HG02852 (cell line): ENCODE measurements around the gene TIPARP.
A peak's percentile ranks its signal among the peaks of the same experiment; 100 is the strongest.

ENCODE experiments used
- ATAC-seq: cut with Tn5 transposase; IDR thresholded peaks from one replicate; pipeline ENCODE4 v1.9.1; 2021; ENCODE audit warnings: mild to moderate bottlenecking, moderate library complexity; ENCODE audit not compliant: unreplicated experiment

Gene TIPARP, protein sequence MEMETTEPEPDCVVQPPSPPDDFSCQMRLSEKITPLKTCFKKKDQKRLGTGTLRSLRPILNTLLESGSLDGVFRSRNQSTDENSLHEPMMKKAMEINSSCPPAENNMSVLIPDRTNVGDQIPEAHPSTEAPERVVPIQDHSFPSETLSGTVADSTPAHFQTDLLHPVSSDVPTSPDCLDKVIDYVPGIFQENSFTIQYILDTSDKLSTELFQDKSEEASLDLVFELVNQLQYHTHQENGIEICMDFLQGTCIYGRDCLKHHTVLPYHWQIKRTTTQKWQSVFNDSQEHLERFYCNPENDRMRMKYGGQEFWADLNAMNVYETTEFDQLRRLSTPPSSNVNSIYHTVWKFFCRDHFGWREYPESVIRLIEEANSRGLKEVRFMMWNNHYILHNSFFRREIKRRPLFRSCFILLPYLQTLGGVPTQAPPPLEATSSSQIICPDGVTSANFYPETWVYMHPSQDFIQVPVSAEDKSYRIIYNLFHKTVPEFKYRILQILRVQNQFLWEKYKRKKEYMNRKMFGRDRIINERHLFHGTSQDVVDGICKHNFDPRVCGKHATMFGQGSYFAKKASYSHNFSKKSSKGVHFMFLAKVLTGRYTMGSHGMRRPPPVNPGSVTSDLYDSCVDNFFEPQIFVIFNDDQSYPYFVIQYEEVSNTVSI

DNA sequence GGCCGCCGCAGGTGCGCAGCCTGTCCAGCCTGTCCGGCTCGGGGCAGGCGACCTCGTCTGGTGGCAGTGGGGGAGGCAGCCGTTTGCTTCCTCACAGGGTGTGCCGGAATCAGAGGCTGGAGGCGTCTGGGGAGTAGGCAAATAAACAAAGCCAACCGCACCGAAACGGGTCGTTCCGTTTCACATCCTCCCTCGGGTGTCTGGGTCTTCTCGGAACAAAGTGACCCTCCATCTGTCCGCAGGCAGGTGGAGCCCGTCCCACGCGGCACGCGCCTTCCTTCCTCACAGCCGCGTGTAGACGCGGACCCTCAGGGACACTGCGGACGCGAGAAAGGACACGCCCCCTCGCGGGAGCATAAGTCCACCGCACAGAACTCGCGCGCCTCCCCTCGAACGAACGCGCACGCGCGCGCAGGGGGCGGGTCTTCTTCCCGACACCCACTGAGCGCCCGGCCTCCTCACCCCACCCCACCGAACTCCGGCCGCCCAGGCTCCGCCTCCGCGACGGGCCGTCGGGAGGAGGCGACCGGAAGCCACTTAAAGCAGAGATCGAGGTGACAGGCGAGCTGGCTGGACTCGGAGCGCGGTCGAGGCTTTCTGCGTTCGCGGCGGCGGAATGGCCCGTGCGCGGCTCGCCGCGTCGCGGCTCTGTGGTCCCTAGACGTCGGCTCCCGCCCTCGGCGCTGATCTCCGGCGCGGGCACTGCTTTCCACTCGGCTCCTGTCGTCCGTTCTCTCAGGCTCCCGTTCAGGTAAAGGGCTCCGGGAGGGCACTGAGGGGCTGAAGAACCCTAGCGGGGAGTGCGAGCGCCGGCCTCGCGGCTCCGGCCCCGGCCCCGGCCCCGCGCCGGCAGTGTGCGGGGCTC is at the start of gene TIPARP:
Gene TIPARP, plus strand, starts transcription at position 545 of the 865 bp plus-strand sequence. CDS start 3,108 bp downstream, outside the sequence.
- ATAC-seq: peak; percentile 79

DNA sequence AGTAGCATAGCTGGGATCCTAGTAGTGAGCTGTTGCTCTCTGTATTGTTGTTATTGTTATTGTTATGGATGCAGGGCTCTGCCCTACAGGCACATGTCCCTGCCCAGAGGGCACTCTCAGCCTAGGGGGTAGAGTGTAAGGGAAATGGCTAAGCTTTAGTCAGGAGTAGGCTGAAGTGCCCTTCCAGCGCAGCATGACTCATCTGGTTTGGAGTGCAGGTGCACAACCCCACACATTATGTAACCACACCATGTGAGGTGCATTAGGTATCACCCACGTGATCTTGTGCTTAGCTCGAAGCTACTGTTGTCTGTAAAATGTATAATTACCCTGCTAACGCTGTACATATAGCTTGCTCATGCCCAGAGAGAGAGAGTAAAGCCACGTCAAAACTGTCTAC is 48.3 kb upstream of the TIPARP start:
- ATAC-seq: no peak

DNA sequence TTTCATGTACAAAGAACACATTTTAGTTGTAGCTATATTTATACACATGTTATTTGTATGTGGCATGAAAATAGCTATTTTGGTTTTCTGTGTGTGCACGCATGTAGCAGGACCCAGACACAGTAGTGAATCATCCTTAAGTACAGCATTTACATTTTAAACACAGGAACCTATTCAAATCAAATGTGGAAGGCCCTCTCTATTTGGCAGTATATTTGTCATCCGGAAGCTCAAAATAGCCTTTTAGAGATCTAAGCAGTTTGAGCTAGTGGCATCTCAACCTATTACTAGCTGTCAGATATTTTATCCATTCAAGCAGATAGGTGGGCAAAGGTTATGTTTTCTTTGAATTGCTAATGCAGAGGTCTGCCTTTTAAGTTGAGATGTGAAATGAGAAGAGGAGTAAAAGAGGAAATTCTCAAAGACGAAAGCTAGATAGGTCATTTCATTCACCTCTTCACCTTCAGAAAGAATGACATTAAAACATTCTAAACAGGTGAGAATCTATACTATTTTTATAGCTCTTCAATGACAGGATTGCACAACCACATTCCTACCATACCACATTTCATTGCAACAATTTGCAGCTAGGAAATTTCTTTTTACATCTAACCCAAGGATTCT is 46.3 kb upstream of the TIPARP start:
- ATAC-seq: no peak

DNA sequence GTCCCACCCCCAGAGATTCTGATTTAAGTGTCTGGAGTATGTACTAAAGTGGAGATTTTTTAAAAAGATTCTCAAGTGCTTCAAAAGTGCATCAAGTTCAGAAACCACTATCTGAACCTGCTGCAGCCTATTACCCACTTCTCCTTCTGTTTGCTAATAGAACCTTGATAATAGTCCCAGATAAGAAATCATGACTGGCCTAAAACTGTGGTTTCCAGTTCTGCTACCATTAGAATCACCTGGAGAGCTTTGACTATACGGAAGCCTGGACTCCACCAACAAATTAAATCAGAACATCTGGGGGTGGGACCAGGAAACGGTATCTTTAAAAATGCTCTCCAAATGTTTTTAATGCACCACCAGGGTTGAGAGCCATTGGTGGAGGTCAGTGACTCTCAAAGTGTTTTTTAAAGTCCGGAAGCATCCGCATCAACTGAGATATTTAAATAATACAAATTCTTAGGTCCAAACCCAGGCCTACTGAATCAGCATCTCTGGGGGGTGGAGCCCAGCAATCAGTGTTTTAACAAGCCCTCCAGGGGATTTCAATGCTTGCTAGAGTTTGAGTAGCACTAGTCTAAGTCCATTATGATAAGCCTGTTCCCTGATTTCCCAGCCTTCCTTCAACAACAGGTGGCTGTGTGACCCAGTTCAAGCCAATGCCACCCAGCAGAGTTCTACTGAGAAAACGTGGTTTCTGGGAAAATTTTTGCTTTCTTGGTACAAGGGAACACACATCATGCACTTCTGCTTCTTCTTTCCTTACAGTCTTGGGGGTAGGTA is 45.4 kb upstream of the TIPARP start:
- ATAC-seq: no peak

DNA sequence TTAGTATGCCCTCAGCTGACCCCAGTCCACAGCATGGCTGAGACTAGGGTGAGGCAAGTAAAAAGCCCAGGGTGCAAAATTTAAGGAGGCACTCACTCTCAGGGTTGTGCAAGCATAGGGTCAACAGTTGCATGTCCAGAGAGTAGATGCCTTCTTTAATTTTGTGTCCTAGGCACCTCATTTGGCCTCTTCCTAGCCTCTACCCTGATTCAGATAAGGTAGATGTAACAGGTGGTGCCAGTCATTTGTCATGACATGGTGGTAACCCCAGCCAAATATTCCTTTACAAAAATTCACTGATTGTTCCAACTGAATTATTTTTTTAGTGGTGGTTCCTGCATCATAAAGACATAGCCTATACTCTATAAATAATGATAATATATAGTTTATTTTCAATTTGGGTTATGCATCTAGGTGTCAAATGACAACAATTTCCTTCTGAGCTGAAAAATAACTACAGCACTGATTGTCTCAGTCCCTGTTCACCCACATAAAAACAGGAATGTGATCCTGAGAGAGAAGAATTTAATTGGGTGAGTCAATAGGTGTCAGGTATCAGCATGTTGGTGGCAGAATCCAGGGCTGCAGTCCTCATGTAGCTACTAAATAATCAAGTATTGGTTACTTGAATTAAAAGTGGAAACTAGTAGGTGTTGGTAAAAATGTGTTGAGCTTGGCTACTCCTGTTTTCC is 44.2 kb upstream of the TIPARP start:
- no peak for ATAC-seq

DNA sequence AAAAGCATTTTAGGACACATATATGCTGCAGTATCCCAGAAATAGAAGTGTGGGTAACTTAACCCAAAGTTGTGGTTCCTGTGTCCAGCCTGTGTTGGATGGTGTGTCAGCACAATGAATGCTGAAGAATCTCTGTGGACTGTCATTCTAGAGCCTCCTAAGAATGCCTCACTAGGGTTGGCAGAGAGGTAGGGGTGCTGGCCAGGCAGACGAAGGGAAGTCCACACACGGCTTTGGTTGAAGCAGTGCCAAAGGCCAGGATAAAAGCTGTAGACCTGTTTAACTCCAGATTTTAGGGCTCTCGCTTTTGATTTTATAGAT is 43.7 kb upstream of the TIPARP start:
- ATAC-seq: no peak

DNA sequence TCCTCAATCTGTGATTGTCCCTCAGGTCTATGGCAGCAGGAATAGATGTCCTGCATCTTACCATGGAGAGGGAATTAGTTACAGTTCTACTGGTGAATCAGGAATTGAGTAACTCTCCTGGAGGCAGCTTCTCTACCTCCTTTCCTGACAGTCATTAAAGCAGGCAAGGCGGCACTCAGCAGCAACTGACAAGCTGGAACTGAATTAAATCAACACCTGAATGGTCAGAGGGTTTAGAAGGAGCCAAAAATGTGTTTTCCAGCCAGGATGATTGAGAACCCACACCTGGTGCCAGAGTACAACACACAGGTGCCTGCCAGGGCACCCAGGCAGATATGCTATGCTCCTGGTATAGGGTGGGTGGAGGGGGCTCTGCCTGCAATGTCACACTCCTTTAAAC is 43.1 kb upstream of the TIPARP start:
- no peak for ATAC-seq

DNA sequence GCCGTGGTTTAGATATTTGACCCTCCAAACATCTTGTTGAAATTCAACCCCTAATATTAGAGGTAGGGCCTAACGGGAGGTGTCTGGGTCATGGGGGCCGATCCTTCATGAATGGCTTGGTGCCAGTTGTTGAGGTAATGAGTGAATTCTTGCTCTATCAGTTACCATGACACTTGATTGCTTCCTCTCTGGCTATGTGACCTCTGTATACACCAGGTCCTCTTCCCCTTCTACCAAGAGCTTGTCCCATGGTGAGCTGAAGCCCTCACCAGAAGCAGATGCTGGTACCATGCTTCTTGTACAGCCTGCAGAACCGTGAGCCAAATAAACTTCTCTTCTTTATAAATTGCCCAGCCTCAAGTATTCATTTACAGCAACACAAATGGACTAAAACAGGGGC is 41.8 kb upstream of the TIPARP start:
- ATAC-seq: no peak

DNA sequence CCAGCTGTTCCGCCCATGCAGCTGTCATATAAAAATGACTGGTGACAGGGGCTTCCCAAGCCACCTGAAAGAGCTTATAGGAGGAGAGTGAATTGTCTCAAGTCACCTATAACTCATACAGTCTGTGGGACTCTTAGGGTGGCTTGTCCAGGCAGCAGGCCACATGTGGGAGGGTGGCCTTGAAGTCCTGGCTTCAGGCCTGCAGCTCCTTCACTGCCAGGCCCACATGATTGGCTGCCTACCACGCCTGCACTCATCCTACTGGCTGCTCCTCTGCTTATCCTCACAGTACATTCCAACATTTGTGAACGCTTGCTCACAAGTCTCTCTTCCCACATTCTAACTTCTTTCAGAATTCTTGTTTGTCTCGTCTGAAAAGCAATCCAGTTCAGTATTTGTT is 41.1 kb upstream of the TIPARP start:
- no peak for ATAC-seq

DNA sequence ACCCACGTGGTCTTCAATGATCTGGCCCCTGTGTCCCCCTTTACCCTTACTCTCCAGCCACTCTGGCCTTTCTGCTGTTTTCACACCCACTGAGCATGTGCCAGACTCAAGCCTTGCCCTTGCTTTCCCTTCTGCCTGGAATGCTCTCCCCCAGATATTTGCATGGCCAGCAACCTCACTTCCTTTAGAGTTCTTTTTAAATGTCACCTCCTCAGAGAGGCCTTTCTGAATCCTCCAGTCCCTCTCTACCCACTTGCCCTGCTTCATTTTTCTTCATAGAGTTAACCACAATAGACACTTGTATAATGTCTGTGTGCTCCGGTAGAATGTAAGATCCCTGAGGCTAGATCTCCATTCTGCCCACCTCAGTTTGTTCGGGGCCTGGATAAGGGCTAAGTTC is 39.4 kb upstream of the TIPARP start:
- ATAC-seq: peak; percentile 40

DNA sequence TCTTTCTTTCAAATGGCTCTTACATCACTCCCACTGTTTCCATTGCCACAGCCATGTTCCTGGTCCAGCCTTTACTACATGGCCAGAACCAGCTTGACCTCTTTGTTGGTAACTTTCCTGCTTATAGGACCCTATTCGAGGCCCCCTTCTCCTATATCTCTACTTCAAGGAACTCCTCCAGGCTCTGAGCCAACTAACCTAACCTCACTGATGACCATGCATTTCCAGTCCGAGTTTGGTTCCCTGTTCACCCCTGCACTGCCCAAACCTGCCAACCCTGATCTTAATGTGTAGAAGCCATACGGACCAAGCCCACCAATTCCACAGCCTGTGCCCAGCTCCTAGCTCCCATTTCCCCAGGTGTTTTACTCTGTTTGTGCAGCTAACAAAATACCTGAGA is 38.4 kb upstream of the TIPARP start:
- no peak for ATAC-seq

DNA sequence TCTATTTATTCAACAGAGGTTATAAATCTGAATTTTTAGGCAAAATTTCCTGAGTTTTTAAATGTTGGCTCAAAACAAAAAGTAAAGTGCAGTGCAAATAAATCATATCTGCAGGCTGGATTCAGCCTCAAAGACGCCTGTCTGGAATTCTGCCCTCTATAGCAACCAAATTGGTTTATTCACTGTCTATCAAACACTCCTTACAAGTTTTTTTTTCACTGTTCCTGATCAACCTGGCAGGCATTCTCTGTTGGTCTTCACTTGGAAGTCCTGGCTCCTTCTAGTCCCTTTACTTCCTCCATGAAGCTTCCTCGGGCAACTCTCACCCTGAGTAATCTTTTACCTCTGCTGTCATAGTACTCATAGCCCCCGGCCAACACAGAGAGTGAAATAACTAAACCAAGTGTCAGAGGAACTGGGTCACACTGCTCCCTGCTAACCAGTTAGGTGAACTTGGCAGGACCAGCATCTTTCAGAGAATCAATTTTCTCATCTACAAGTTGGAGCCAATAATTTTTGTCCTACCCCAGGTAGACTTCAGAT is 36.8 kb upstream of the TIPARP start:
- no peak for ATAC-seq

DNA sequence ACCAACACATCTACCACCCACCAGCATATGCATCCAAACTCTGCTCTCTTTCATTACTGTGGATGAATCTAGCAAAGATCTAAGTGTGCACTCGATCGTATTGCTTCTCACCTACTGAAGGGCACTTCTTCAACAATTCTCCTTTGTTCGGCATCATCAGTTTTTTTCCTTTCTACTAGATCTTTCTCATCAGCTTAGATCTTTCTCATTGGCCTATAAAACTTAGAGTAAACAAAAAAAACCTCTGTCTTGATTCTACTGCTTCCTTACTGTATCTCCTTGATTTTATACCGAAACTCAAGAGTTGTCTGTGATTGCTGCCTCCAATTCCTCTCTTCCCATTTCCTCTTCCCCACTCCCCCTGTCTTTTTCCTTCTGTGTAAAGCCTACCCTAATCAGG is 36.1 kb upstream of the TIPARP start:
- ATAC-seq: no peak

DNA sequence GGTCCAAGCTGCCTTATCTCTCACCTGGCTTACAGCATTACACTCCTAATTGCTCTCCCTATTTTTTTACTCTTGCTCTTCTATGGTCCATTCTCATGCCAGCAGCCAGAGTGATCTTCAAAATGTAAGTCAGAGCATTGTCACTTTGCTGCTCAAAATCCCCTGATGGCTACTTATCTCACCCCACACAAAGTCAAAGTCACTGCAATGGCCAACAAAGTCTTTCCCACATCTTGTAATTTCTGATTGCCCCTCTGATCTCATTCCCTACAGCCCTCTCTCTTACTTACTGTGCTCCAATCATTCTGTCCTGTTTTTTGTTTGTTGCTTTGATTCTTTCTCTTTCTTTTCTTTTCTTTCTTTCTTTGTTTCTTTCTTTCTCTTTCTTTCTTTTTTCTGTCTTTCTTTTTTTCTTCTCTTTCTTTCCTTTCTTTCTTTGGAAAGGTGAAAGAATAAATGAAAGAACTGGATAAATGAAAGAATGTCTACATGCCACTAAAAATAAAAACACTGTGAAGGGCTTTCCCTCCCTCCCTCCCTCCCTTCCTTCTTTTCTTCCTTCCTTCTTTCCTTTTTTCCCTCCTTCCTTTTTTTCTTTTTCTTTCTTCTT is 34.9 kb upstream of the TIPARP start:
- no peak for ATAC-seq

DNA sequence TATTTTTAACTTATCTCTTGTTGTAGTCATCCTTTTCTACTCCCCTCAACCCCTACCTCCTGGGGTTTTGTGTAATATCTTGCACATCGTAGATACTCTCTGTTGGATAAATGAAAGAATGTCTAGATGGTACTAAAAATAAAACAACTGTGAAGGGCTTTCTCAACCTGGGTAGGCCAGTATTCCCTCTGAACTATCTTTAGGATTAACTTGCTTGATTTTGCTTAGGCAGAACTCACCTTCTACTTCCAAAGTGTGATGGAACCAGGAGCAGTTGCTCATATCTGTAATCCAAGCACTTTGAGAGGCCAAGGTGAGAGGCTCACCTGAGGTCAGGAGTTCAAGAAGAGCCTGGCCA is 32.8 kb upstream of the TIPARP start:
- ATAC-seq: no peak

DNA sequence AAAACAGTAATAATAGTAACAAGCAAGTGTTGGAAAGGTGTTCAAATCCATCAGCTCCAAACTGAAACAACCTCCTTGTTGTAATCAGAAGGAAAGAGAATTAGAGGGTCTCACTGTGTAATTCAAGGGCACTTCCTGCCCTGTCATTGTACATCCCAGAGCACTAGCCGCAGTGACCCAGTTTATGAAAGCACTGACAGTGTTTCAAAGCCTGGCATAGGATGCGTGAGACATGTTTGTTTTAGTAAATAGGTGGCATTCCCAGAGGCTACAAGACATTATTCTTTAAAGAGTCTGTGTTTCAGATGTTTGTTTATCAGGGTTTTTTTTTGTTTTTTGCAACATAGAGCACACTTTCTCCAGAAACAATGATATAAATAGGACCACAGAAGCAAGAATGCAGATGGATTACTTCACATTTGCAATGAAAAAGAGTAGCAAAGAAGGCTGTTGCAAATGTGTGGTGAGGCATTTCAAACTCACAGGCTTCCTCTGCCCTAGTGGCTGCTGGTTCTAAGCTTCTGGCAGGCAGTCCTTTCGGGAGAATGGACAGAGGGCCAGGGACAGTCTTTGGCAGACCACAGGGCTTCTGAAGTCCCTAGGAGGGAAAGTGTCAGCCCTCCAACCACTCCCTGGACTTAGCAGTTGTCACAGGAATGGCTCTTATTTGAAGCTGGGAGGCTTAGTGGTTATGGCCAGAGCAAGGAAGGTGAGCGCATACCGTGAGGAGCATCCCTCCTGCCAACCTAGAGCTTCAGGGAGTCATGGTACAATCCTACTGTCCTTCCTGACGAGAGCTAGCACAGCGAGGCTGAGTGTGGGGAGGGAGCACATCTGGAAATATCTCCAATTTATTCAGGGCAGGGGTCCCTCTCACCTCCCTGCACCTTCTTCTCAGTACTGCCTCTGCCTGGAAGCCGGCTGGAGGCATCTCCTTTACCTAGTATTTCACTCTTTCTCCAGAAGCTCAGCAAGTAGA is 31.4 kb upstream of the TIPARP start:
- ATAC-seq: no peak

DNA sequence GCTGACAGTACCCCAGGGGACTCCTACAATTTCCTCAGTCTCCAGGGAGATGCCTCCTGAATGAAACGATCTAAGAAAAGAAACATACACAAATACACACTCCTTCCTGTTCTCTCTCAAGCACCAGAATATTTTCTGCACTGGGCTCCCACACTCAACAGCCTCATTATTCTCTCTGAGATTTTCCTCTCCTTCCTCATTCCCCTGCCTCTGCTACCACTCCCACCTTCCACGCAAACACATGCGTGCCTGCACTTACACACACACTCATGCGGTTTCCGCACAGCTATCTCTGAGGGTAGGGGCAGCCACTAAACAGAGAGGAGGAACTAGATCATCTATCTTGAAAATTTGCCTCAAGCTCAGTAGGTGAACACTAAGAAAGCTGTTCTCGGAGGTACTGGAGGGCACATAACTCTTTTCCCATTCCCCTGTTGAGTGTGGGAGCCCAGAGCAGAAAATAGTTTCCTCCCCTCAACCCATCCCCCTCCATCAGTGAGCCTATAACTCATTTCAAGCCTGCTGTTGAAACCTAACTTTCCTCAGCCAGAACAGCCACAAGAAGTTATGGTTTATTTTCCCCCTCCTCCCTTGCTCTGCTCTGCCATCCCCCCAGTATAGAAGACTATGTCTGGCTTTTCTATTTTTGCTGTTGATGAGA is 30.5 kb upstream of the TIPARP start:
- ATAC-seq: peak; percentile 77

DNA sequence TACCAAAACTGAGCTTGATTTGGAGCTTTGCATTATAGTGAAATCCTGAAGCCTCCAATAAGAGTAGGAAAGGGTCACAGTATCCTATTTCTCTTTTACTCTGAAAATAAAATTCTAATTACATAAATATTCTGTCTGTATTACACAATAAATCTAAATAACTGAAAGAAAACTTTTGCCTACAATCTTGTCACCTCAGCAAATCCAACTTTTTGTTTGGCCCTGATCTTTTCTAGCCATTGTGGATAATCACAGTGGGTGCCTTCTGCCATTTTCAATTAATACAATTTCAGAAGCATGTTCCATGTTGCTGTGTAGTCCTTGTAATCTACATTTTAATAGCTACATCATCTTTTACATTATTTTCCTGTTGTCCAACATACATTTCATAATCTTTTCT is 29.4 kb upstream of the TIPARP start:
- no peak for ATAC-seq
